H9 (cell line): Measurements from ENCODE around the gene GEN1. TPM values are rescaled to one million over a fixed set of nuclear protein-coding genes. Genes with fewer than 3 reads are reported as not detected.

ENCODE experiments used
- DNase-seq: peaks from one replicate; pipeline ENCODE4 v3.0.0-alpha.2; 2017
- H2AFZ ChIP-seq: one replicate; pipeline ENCODE4 v1.6.1; 2013; ENCODE audit warnings: mild to moderate bottlenecking, low read length, control low read depth, moderate library complexity
- H2AK5ac ChIP-seq: 2 replicates; pipeline ENCODE4 v1.6.1; 2013; ENCODE audit warnings: low read length, control low read depth, mixed read lengths; ENCODE audit not compliant: insufficient read length
- H2BK120ac ChIP-seq: one replicate; pipeline ENCODE4 v1.6.1; 2013; ENCODE audit warnings: low read depth, mild to moderate bottlenecking, low read length, control low read depth, inconsistent platforms; ENCODE audit not compliant: poor library complexity, severe bottlenecking
- H2BK12ac ChIP-seq: 2 replicates; pipeline ENCODE4 v1.6.1; 2013; ENCODE audit warnings: low read length, control low read depth, mixed read lengths, low read depth; ENCODE audit not compliant: insufficient read length
- H2BK15ac ChIP-seq: 2 replicates; pipeline ENCODE4 v1.6.1; 2013; ENCODE audit warnings: low read depth, low read length, control low read depth
- H2BK20ac ChIP-seq: one replicate; pipeline ENCODE4 v1.6.1; 2013; ENCODE audit warnings: low read depth, mild to moderate bottlenecking, low read length, control low read depth, inconsistent platforms; ENCODE audit not compliant: poor library complexity, severe bottlenecking
- H2BK5ac ChIP-seq: 2 replicates; pipeline ENCODE4 v1.6.1; 2013; ENCODE audit warnings: low read length, control low read depth, mixed read lengths; ENCODE audit not compliant: insufficient read length
- H3K14ac ChIP-seq: 2 replicates; pipeline ENCODE4 v1.6.1; 2013; ENCODE audit warnings: low read length, control low read depth; ENCODE audit not compliant: insufficient read depth
- H3K18ac ChIP-seq: 2 replicates; pipeline ENCODE4 v1.6.1; 2013; ENCODE audit warnings: low read depth, mild to moderate bottlenecking, mixed read lengths, low read length, control low read depth; ENCODE audit not compliant: insufficient read length
- H3K23ac ChIP-seq: 2 replicates; pipeline ENCODE4 v1.6.1; 2013; ENCODE audit warnings: low read length, control low read depth, mixed read lengths, low read depth; ENCODE audit not compliant: insufficient read length
- H3K23me2 ChIP-seq: 2 replicates; pipeline ENCODE4 v1.6.1; 2013; ENCODE audit warnings: low read depth, mild to moderate bottlenecking, mixed read lengths, low read length, control low read depth; ENCODE audit not compliant: insufficient read length, poor library complexity, severe bottlenecking
- H3K27ac ChIP-seq: 2 replicates; pipeline ENCODE4 v1.5.1; 2013; ENCODE audit warnings: low read length, control low read depth, mixed read lengths, low read depth; ENCODE audit not compliant: insufficient read length
- H3K27me3 ChIP-seq: 2 replicates; pipeline ENCODE4 v1.6.1; 2013; ENCODE audit warnings: low read length, control low read depth, inconsistent platforms; ENCODE audit not compliant: insufficient read depth
- H3K4ac ChIP-seq: 2 replicates; pipeline ENCODE4 v1.6.1; 2013; ENCODE audit warnings: low read depth, mild to moderate bottlenecking, control low read depth, inconsistent platforms, low read length, moderate library complexity
- H3K4me1 ChIP-seq: 2 replicates; pipeline ENCODE4 v1.6.1; 2013; ENCODE audit warnings: low read length, control low read depth, inconsistent platforms; ENCODE audit not compliant: insufficient read depth
- H3K4me2 ChIP-seq: 2 replicates; pipeline ENCODE4 v1.6.1; 2013; ENCODE audit warnings: low read length, control low read depth, mixed read lengths; ENCODE audit not compliant: insufficient read length, insufficient read depth
- H3K56ac ChIP-seq: 2 replicates; pipeline ENCODE4 v1.6.1; 2013; ENCODE audit warnings: low read depth, mild to moderate bottlenecking, mixed read lengths, low read length, control low read depth; ENCODE audit not compliant: insufficient read length
- H3K79me1 ChIP-seq: 2 replicates; pipeline ENCODE4 v1.6.1; 2013; ENCODE audit warnings: low read depth, mild to moderate bottlenecking, moderate library complexity, low read length, control low read depth, inconsistent platforms; ENCODE audit not compliant: insufficient read depth, poor library complexity, severe bottlenecking
- H3K79me2 ChIP-seq: 2 replicates; pipeline ENCODE4 v1.6.1; 2013; ENCODE audit warnings: low read length, control low read depth, inconsistent platforms; ENCODE audit not compliant: insufficient read depth
- H3K9ac ChIP-seq: 2 replicates; pipeline ENCODE4 v1.6.1; 2013; ENCODE audit warnings: low read length, control low read depth, mixed read lengths; ENCODE audit not compliant: insufficient read length; ENCODE audit errors: extremely low read depth
- H3K9me3 ChIP-seq: one replicate; pipeline ENCODE4 v1.6.1; 2013; ENCODE audit warnings: low read depth, low read length, inconsistent platforms; ENCODE audit not compliant: control insufficient read depth
- H3T11ph ChIP-seq: one replicate; pipeline ENCODE4 v1.6.1; 2013; ENCODE audit warnings: mild to moderate bottlenecking, low read length, control low read depth, inconsistent platforms
- H4K20me1 ChIP-seq: one replicate; pipeline ENCODE4 v1.6.1; 2013; ENCODE audit not compliant: control insufficient read depth, insufficient read length, insufficient read depth
- H4K5ac ChIP-seq: 2 replicates; pipeline ENCODE4 v1.6.1; 2013; ENCODE audit warnings: low read depth, mild to moderate bottlenecking, mixed read lengths, low read length, control low read depth; ENCODE audit not compliant: insufficient read length
- H4K8ac ChIP-seq: replicated peaks from 2 replicates; pipeline ENCODE4 v1.6.1; 2013; ENCODE audit warnings: low read length, control low read depth, mixed read lengths, low read depth; ENCODE audit not compliant: insufficient read length
- H4K91ac ChIP-seq: 2 replicates; pipeline ENCODE4 v1.6.1; 2013; ENCODE audit warnings: low read depth, mild to moderate bottlenecking, moderate library complexity, mixed read lengths, low read length, control low read depth; ENCODE audit not compliant: insufficient read length
- H3K27ac Mint-ChIP-seq, 3 experiments: 2 replicates in 2 of 3; 3 replicates in 1 of 3; pipeline ENCODE4 v1.8.0; 2020 to 2021; ENCODE audit warnings: mixed read lengths in 3 of 3, mild to moderate bottlenecking in 1 of 3, moderate library complexity in 1 of 3
- H3K27me3 Mint-ChIP-seq: 2 replicates; pipeline ENCODE4 v1.8.0; 2021; ENCODE audit warnings: low read depth, mild to moderate bottlenecking, moderate library complexity, mixed read lengths
- H3K36me3 Mint-ChIP-seq, 3 experiments: 2 replicates in 2 of 3; 3 replicates in 1 of 3; pipeline ENCODE4 v1.8.0; 2020 to 2021; ENCODE audit warnings: low read depth in 3 of 3, mixed read lengths in 3 of 3; ENCODE audit not compliant: insufficient read depth in 1 of 3
- H3K4me1 Mint-ChIP-seq, 2 experiments: 2 replicates each; pipeline ENCODE4 v1.8.0; 2020; ENCODE audit warnings: mixed read lengths in 2 of 2
- H3K4me3 Mint-ChIP-seq, 2 experiments: 2 replicates in 1 of 2; 3 replicates in 1 of 2; pipeline ENCODE4 v1.8.0; 2020 to 2021; ENCODE audit warnings: mild to moderate bottlenecking in 2 of 2, mixed read lengths in 2 of 2, moderate library complexity in 1 of 2
- H3K9me3 Mint-ChIP-seq, 2 experiments: 2 replicates in 1 of 2; 3 replicates in 1 of 2; pipeline ENCODE4 v1.8.0; 2020; ENCODE audit warnings: mild to moderate bottlenecking in 2 of 2, mixed read lengths in 2 of 2, moderate library complexity in 1 of 2
- WGBS: extraction: QIAGEN DNeasy Blood & Tissue Kit; methylation state at CpG from one replicate; pipeline ENCODE4 v1.1.7; 2013; ENCODE audit warnings: missing lambda C conversion rate, low lambda C conversion rate, mixed read lengths; ENCODE audit not compliant: insufficient read length; ENCODE audit errors: extremely low coverage; 5-methylcytosine and 5-hydroxymethylcytosine counted together
- total RNA-seq: library from RNA; stranded (reverse); gene quantifications from 2 replicates; pipeline ENCODE4 v1.2.1, GENCODE V29; 2021
- TF ChIP-seq, protein P1 (sequence below): fragments of 200-600 bp; sonication (generic); conservative IDR thresholded peaks from 3 replicates; pipeline ENCODE4 v1.8.0; 2021; ENCODE audit warnings: antibody characterized with exemption, mild to moderate bottlenecking

GEN1 gene
- total RNA-seq, 1 experiment from 2014 or later, result 28.1 TPM

DNA sequence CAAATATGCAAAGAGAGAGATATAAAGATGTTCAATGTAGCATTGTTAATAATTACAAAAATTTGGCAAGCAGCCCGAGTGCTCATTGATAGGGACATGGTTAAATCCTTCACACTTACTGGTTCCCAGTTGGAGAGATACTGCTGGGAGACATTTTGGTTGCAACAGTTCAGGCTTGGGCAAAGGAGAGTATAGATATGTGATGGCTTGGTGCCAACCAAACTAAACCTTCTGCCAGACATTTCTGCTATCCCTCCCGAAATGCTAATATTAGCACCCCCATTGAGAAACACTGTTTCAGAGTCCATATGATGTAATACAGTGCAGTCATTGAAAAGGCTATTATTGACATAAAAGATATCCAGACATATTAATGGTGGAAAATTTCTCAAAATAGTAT, 11.5 kb downstream of the GEN1 start:
- H3K23me2 ChIP-seq, result no peaks in the 10 kb centered on the region
- H3K4me2 ChIP-seq, result no peak overlapping the region
- H3K9me3 ChIP-seq, result no peaks in the 10 kb centered on the region
- no peaks in the 10 kb centered on the region for H3K27me3 ChIP-seq
- Mint-ChIP-seq H3K27ac (no peak overlapping the region), H3K27me3 (no peaks in the 10 kb centered on the region), H3K9me3 (no peaks in the 10 kb centered on the region), H3K36me3 (peaks cover 11 to 51% (median 39%) of the 10 kb centered on the region in 3 experiments; a peak in 6 of 7 replicates), H3K4me1 (no peaks in the 10 kb centered on the region), H3K4me3 (no peak overlapping the region)
- no peak overlapping the region for H2AK5ac ChIP-seq
- no peak overlapping the region for H3K9ac ChIP-seq
- no peak overlapping the region for H2AFZ ChIP-seq
- no peaks in the 10 kb centered on the region for H3K4me1 ChIP-seq
- no peak overlapping the region for H3K27ac ChIP-seq
- no peaks in the 10 kb centered on the region for H3K79me2 ChIP-seq
- H3K14ac ChIP-seq, result no peak overlapping the region
- no peak overlapping the region for H3K23ac ChIP-seq
- H4K20me1 ChIP-seq, result no peaks in the 10 kb centered on the region
- H4K91ac ChIP-seq, result no peak overlapping the region
- H2BK5ac ChIP-seq, result no peak overlapping the region
- no peak overlapping the region for H2BK120ac ChIP-seq
- no peak overlapping the region for H3K56ac ChIP-seq
- no peak overlapping the region for H3K4ac ChIP-seq
- DNase-seq, result no peak
- no peak overlapping the region for H3K18ac ChIP-seq
- WGBS, result no CpG with 5 or more reads among the region's 2 CpGs
- H4K8ac ChIP-seq, result no peak overlapping the region
- H3K79me1 ChIP-seq, result no peaks in the 10 kb centered on the region
- H2BK15ac ChIP-seq, result no peak overlapping the region
- no peak overlapping the region for H2BK20ac ChIP-seq
- H3T11ph ChIP-seq, result no peak overlapping the region
- H2BK12ac ChIP-seq, result no peak overlapping the region
- TF ChIP-seq, protein P1, sequence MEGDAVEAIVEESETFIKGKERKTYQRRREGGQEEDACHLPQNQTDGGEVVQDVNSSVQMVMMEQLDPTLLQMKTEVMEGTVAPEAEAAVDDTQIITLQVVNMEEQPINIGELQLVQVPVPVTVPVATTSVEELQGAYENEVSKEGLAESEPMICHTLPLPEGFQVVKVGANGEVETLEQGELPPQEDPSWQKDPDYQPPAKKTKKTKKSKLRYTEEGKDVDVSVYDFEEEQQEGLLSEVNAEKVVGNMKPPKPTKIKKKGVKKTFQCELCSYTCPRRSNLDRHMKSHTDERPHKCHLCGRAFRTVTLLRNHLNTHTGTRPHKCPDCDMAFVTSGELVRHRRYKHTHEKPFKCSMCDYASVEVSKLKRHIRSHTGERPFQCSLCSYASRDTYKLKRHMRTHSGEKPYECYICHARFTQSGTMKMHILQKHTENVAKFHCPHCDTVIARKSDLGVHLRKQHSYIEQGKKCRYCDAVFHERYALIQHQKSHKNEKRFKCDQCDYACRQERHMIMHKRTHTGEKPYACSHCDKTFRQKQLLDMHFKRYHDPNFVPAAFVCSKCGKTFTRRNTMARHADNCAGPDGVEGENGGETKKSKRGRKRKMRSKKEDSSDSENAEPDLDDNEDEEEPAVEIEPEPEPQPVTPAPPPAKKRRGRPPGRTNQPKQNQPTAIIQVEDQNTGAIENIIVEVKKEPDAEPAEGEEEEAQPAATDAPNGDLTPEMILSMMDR, result no peak
- H4K5ac ChIP-seq, result no peak overlapping the region
